WTC11 (cell line): ENCODE measurements around the gene CDH3. TPM values are rescaled to one million over a fixed set of nuclear protein-coding genes. Genes with fewer than 3 reads are reported as not detected.
A peak's percentile ranks its signal among the peaks of the same experiment; 100 is the strongest.

Experiments
- ARID4B ChIP-seq: sonication (generic); formaldehyde crosslinking; IDR thresholded peaks from 2 replicates; pipeline ENCODE4 v1.8.0; 2023; ENCODE audit warnings: missing genetic modification reagents, mild to moderate bottlenecking, borderline replicate concordance
- CREM ChIP-seq: sonication (generic); formaldehyde crosslinking; IDR thresholded peaks from 2 replicates; pipeline ENCODE4 v1.8.1; 2022; ENCODE audit warnings: mild to moderate bottlenecking, missing genetic modification reagents, moderate library complexity
- E2F1 ChIP-seq: sonication (generic); formaldehyde crosslinking; IDR thresholded peaks from 2 replicates; pipeline ENCODE4 v1.8.0; 2022; ENCODE audit warnings: mild to moderate bottlenecking, missing genetic modification reagents
- E2F5 ChIP-seq: sonication (generic); formaldehyde crosslinking; IDR thresholded peaks from 2 replicates; pipeline ENCODE4 v1.8.1; 2022; ENCODE audit warnings: mild to moderate bottlenecking, moderate library complexity, missing genetic modification reagents
- FOXK1 ChIP-seq: sonication (generic); formaldehyde crosslinking; IDR thresholded peaks from 2 replicates; pipeline ENCODE4 v1.8.0; 2022; ENCODE audit warnings: mild to moderate bottlenecking, moderate library complexity, missing genetic modification reagents
- FOXP4 ChIP-seq: sonication (generic); formaldehyde crosslinking; IDR thresholded peaks from 2 replicates; pipeline ENCODE4 v1.8.0; 2022; ENCODE audit warnings: mild to moderate bottlenecking, missing genetic modification reagents
- GABPB1 ChIP-seq: sonication (generic); formaldehyde crosslinking; IDR thresholded peaks from 2 replicates; pipeline ENCODE4 v1.8.1; 2023; ENCODE audit warnings: mild to moderate bottlenecking, missing genetic modification reagents
- HMGA2 ChIP-seq: fragments of 250-450 bp; sonication (Bioruptor Pico); IDR thresholded peaks from 2 replicates; pipeline ENCODE4 v1.4.0; 2021; ENCODE audit warnings: mild to moderate bottlenecking, moderate library complexity
- NFE2L1 ChIP-seq: sonication (generic); formaldehyde crosslinking; IDR thresholded peaks from 2 replicates; pipeline ENCODE4 v1.8.1; 2023; ENCODE audit warnings: missing genetic modification reagents
- NR1H2 ChIP-seq: sonication (generic); formaldehyde crosslinking; IDR thresholded peaks from 2 replicates; pipeline ENCODE4 v1.9.0; 2021; ENCODE audit warnings: mild to moderate bottlenecking, moderate library complexity, missing genetic modification reagents
- NR3C1 ChIP-seq: sonication (generic); formaldehyde crosslinking; conservative IDR thresholded peaks from 2 replicates; pipeline ENCODE4 v1.8.1; 2023; ENCODE audit warnings: low read depth, mild to moderate bottlenecking, missing genetic modification reagents
- PRDM15 ChIP-seq: sonication (generic); formaldehyde crosslinking; IDR thresholded peaks from 2 replicates; pipeline ENCODE4 v1.8.0; 2022; ENCODE audit warnings: missing genetic modification reagents
- STAT6 ChIP-seq: sonication (generic); formaldehyde crosslinking; conservative IDR thresholded peaks from 2 replicates; pipeline ENCODE4 v1.8.1; 2023; ENCODE audit warnings: mild to moderate bottlenecking, low read depth, missing genetic modification reagents, moderate library complexity
- TP53 ChIP-seq: sonication (generic); formaldehyde crosslinking; IDR thresholded peaks from 2 replicates; pipeline ENCODE4 v1.8.1; 2023; ENCODE audit warnings: mild to moderate bottlenecking, missing genetic modification reagents
- ZNF263 ChIP-seq: sonication (generic); formaldehyde crosslinking; IDR thresholded peaks from 2 replicates; pipeline ENCODE4 v1.8.1; 2022; ENCODE audit warnings: low read depth, mild to moderate bottlenecking, moderate library complexity, missing genetic modification reagents
- ZNF416 ChIP-seq: fragments of 250-450 bp; sonication (Bioruptor Pico); IDR thresholded peaks from 2 replicates; pipeline ENCODE4 v1.9.0; 2021; ENCODE audit warnings: mild to moderate bottlenecking, inconsistent platforms
- ZNF532 ChIP-seq: fragments of 250-450 bp; sonication (Bioruptor Pico); IDR thresholded peaks from 2 replicates; pipeline ENCODE4 v1.9.0; 2021; ENCODE audit warnings: mild to moderate bottlenecking, borderline replicate concordance
- total RNA-seq: library from RNA; stranded (reverse); gene quantifications from 3 replicates; pipeline ENCODE4 v1.2.3, GENCODE V29; 2021

Gene CDH3
- total RNA-seq, 1 experiment from 2014 or later: 128 TPM

- peak; percentile 78; the same call in 1 of the 2 replicates for TF ChIP-seq ARID4B (CRISPR knock-in tag)
- TF ChIP-seq FOXK1 (CRISPR knock-in tag): 0 out of 2 replicates have a peak, but pooled peaks have one; percentile 54
- no peak for TF ChIP-seq ZNF263 (CRISPR knock-in tag)
- TF ChIP-seq E2F5 (CRISPR knock-in tag): no peak
- no peak for TF ChIP-seq HMGA2 (CRISPR knock-in tag)
- no peak for TF ChIP-seq NFE2L1 (CRISPR knock-in tag)
- no peak for TF ChIP-seq NR1H2 (CRISPR knock-in tag)
- no peak; the same call in 1 of the 2 replicates for TF ChIP-seq GABPB1 (CRISPR knock-in tag)
- 0 out of 2 replicates have a peak, but pooled peaks have one; percentile 42 for TF ChIP-seq E2F1 (CRISPR knock-in tag)
- 0 out of 2 replicates have a peak, but pooled peaks have one; percentile 58 for TF ChIP-seq ZNF416 (CRISPR knock-in tag)
- TF ChIP-seq ZNF532: no peak
- peak; percentile 93 for TF ChIP-seq FOXP4
- TF ChIP-seq CREM: peak; percentile 64
- peak; percentile 95 for TF ChIP-seq TP53 (CRISPR knock-in tag)
- TF ChIP-seq STAT6: 0 out of 2 replicates have a peak, but pooled peaks have one; percentile 78
- no peak for TF ChIP-seq PRDM15 (CRISPR knock-in tag)
- TF ChIP-seq NR3C1 (CRISPR knock-in tag): no peak; the same call in 1 of the 2 replicates
These were observed 92.1 kb downstream of the CDH3 start, which contains the start of gene CDH1 (continued) for GRCh38 chr16:68737046-68737729.
